Activated B cell treated with CpG ODN at 0.5 μM for 24 hours (primary cell): ENCODE measurements around the gene TMEM140. TPM values are rescaled to one million over a fixed set of nuclear protein-coding genes. Genes with fewer than 3 reads are reported as not detected.

Experiments used
- ATAC-seq: fragments of 200-7000 bp; cut with Tn5 transposase; one replicate; pipeline ENCODE4 v1.10.0; 2021; ENCODE audit warnings: low read depth, mild to moderate bottlenecking, moderate library complexity
- CTCF ChIA-PET: fragments of 350-600 bp; sonication (Branson Sonifier 250); formaldehyde crosslinking; loops from one replicate; lab custom pipeline; 2021; ENCODE audit warnings: antibody characterized with exemption; lab: Charles Lee
- POLR2A ChIA-PET: fragments of 350-600 bp; sonication (Branson Sonifier 250); formaldehyde crosslinking; loops from one replicate; lab custom pipeline; 2021; ENCODE audit warnings: antibody characterized with exemption; lab: Charles Lee
- DNase-seq: peaks from one replicate; pipeline ENCODE4 v3.0.0; 2022
- H3K27ac Mint-ChIP-seq: one replicate; pipeline ENCODE4 v1.8.0; 2020; ENCODE audit warnings: mixed read lengths
- H3K27me3 Mint-ChIP-seq: one replicate; pipeline ENCODE4 v1.8.0; 2021; ENCODE audit warnings: mixed read lengths
- H3K36me3 Mint-ChIP-seq: one replicate; pipeline ENCODE4 v1.8.0; 2021; ENCODE audit warnings: low read depth, mixed read lengths
- H3K4me1 Mint-ChIP-seq: one replicate; pipeline ENCODE4 v1.8.0; 2021; ENCODE audit warnings: mixed read lengths
- H3K4me3 Mint-ChIP-seq: one replicate; pipeline ENCODE4 v1.8.0; 2020; ENCODE audit warnings: mild to moderate bottlenecking, mixed read lengths
- H3K9me3 Mint-ChIP-seq: one replicate; pipeline ENCODE4 v1.8.0; 2020; ENCODE audit warnings: mixed read lengths
- CTCF ChIP-seq: fragments of 200-600 bp; IDR thresholded peaks from one replicate; pipeline ENCODE4 v1.8.0; 2022; ENCODE audit warnings: antibody characterized with exemption, mild to moderate bottlenecking
- intact Hi-C: fragments of 100-400 bp; cut with micrococcal nuclease; formaldehyde crosslinking; loops from one replicate; pipeline ENCODE4 v1.15.1; 2024
- total RNA-seq: library from RNA; stranded (reverse); gene quantifications from 2 replicates; pipeline ENCODE4 v1.2.3, GENCODE V29; 2022

TMEM140 gene
- total RNA-seq, 1 donor from 2014 or later: 20.9 TPM

GRCh38 chr7:135192914-135193536 lies 45.2 kb downstream of the TMEM140 start:
- TF ChIP-seq CTCF: no peak
- H3K4me1 Mint-ChIP-seq: peaks cover 23% of the 10 kb centered on the region
- POLR2A ChIA-PET: no interaction called here
- no peak for DNase-seq
- intact Hi-C loops: no loop called here
- CTCF ChIA-PET: no interaction called here
- no peak for ATAC-seq
- peak overlapping the region; percentile 60 for H3K27ac Mint-ChIP-seq
- H3K36me3 Mint-ChIP-seq: peaks cover 98% of the 10 kb centered on the region
- no peaks in the 10 kb centered on the region for H3K27me3 Mint-ChIP-seq
- H3K9me3 Mint-ChIP-seq: no peaks in the 10 kb centered on the region
- H3K4me3 Mint-ChIP-seq: no peak overlapping the region

GRCh38 chr7:135193615-135194081 lies 45.8 kb downstream of the TMEM140 start:
- H3K36me3 Mint-ChIP-seq: peaks cover 98% of the 10 kb centered on the region

GRCh38 chr7:135194494-135195095 lies 46.7 kb downstream of the TMEM140 start:
- no peak for DNase-seq
- ChIA-PET CTCF (no interaction called here), POLR2A (no interaction called here)
- Mint-ChIP-seq H3K9me3 (no peaks in the 10 kb centered on the region), H3K36me3 (peaks cover 98% of the 10 kb centered on the region), H3K27me3 (no peaks in the 10 kb centered on the region), H3K4me1 (peaks cover 8% of the 10 kb centered on the region), H3K4me3 (no peak overlapping the region), H3K27ac (no peak overlapping the region)
- intact Hi-C loops: no loop called here
- TF ChIP-seq CTCF: no peak
- ATAC-seq: no peak

More at GRCh38 chr7:135193615-135194081, 45.8 kb downstream of the TMEM140 start:
- Mint-ChIP-seq H3K27me3 (no peaks in the 10 kb centered on the region), H3K4me3 (no peak overlapping the region), H3K9me3 (no peaks in the 10 kb centered on the region), H3K27ac (no peak overlapping the region), H3K4me1 (peaks cover 17% of the 10 kb centered on the region)
- TF ChIP-seq CTCF: no peak
- DNase-seq (no peak), ATAC-seq (no peak)
- ChIA-PET POLR2A (no interaction called here), CTCF (no interaction called here)
- intact Hi-C loops: no loop called here

- Mint-ChIP-seq H3K27ac (no peak overlapping the region), H3K4me3 (no peak overlapping the region)
- ATAC-seq: no peak
Measured at GRCh38 chr7:135195156-135195555, 47.3 kb downstream of the TMEM140 start.

More at GRCh38 chr7:135195156-135195555, 47.3 kb downstream of the TMEM140 start:
- Mint-ChIP-seq H3K36me3 (peaks cover 97% of the 10 kb centered on the region), H3K9me3 (no peaks in the 10 kb centered on the region), H3K27me3 (no peaks in the 10 kb centered on the region), H3K4me1 (peaks cover 5% of the 10 kb centered on the region)
- intact Hi-C loops: no loop called here
- CTCF ChIA-PET: no interaction called here
- DNase-seq: no peak
- POLR2A ChIA-PET: no interaction called here
- no peak for TF ChIP-seq CTCF
